ENCODE data around the gene NTSR1.

NTSR1 gene

DNA sequence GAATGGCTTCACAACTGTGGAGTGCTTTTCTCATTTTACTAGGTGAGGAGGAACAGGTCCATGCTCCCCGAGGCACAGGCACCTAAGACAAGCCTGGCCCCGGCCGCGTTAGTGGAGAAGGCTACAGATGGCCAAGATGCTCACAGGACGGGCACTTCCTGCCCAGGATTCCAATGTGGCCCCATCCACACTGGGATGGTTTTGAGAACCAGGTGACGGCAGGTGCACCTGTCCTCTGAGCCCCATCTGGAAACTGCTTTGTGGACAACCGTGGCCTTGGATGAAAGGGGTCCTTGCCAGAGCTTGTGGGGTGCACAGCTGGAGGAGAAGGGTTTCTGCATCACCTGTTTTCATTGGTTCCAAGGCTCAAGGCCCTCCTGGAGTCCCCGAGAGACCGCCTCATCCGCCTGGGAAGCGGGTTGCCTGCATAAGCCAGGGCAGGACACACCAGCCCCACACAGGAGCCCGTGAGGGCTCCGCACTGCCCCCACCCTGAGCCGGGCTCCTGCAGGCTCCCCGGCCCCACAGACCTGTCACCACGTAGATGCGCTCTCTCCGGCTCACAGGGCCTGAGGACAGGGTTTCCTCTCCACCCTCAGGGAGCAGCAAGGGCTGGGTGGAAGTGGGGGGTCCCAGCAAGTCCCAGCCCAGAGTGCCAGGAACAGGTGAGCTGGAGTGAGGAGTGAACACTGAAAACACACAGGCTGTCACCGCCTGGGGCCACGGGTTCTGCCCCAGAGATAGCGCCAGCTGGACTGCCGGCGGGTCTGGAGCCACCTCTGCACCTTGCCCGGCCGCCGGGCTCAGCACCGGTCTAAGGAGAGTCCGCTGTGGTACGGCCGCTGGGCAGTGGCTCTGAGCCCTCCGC is 18.3 kb downstream of the NTSR1 start:
- no peak for DNase-seq

GRCh38 chr20:62727584-62728027 is 19.0 kb downstream of the NTSR1 start:
- no peak for DNase-seq

- no peak for DNase-seq
Measured at GRCh38 chr20:62728028-62728780, 19.6 kb downstream of the NTSR1 start.

DNA sequence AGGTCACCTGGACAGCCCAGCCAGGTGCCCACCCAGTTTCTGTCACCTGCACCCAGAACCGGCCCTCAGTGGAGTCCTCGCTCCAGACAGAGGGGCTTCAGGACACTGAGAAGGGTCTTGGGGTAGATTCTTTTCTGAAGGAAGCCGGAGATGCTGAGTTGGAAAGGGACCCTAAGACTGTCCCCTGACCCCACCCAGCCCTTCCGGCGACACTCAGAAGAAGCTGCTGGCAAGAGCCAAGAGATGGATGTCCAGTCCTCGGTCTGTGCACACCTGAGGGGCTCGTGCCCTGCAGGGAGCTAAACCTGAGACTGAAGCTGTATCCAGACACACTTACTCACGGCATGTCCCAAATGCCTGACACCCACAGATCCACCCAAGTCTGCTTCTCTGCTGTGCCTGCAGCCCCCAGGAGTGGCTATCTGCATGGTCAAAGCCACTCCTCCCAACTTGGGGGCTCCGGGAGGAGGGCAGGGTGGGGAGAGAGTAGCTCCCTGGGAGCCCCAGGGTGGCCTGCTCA is 20.2 kb downstream of the NTSR1 start:
- no peak for DNase-seq

GRCh38 chr20:62730481-62730880 is 21.8 kb downstream of the NTSR1 start:
- DNase-seq, result no peak

GRCh38 chr20:62732031-62732760 is 23.6 kb downstream of the NTSR1 start:
- DNase-seq, result no peak

DNA sequence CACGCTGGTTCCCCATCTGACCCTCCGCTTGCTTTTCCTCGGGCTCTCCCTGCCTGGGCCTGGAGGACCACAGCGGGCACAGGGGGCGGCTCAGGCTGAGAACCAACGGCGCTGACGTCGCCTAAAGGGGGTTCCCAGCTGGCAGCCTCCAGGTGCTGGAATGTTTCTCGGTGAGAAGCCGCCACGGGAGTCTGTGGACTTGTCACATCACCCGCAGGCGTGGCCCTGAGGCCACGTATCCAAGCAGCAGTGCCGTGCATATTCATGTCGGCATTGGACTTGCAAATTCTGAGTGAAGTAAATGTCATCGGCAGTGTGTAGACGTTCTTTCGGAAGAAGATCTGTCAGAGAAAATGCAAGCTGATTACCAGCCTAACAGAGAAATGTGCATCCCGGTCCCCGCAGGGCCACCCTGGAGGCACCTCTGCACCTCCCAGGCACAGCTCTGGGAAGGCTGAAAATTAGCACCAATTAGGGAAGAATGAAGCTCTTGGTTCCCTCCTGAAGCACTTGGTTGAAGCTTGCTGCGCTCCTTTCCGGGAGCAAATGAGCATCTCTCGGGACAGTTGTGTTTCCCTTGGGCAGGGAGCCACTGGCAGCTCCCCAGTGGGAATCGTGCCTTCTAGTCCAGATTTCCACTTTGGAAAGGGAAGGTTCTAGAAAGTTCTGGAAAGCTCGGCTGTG is 24.3 kb downstream of the NTSR1 start:
- no peak for DNase-seq

DNA sequence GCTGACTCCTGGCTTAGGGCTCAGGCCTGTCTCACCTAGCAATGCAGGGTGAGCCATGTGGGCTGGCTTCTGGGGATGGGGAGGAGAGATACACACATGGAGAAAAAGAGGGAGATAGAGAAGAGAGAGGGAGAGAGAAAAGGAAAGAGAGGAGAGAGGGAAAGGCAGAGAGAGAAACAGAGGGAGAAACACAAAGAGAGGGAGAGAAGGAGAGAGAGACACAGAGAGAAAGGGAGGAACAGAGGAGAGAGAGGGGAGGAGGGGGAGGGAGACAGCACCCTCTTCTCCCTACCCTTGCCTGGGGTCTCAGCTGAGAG is 24.8 kb downstream of the NTSR1 start:
- DNase-seq, result no peak

GRCh38 chr20:62733891-62734290 is 25.3 kb downstream of the NTSR1 start:
- no peak for DNase-seq

GRCh38 chr20:62734326-62734725 is 25.7 kb downstream of the NTSR1 start:
- DNase-seq, result no peak

DNA sequence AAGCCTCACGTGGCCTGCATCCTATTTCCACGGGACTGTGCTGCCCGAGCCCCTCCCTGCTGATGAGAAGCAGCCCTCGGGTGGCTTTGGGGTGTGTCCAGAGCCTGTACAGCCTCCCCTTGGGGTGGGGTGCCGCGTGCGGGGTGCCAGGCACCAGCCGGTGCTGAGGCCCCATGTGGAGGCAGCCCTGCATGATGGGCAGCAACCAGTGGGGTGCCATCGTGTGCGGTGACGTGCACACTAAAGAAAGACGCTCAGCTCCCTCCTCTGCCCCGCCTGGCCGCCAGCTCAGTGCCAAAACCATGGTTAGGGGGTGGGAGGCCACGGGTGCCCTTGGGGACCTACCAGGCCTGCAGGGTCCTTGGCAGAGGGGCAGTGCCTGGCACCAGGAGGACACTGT is 26.2 kb downstream of the NTSR1 start:
- DNase-seq, result no peak

DNA sequence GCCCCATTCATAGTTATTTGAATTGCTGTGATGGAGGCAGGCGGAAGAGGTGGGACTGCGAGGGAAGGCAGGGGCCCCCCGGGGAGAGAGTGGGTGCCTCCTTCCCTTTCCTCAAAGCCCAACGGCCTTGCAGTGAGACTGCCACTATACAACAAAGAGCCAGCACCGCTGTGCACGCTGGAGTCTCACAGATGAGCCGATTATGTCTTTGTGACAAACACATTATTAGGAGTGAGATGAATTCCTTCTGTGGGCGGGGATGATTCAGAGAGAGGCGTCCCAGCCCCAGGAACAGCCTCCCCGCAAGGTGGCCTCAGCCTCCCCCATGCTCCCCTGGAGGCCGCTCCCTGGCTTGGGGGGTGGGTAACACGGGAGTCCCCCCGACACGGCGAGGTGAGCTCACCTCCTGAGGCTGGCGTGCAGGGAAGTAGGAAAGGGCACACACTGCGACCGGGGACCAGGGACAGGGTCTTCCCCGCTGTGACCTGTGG is 26.7 kb downstream of the NTSR1 start:
- DNase-seq, result no peak

DNA sequence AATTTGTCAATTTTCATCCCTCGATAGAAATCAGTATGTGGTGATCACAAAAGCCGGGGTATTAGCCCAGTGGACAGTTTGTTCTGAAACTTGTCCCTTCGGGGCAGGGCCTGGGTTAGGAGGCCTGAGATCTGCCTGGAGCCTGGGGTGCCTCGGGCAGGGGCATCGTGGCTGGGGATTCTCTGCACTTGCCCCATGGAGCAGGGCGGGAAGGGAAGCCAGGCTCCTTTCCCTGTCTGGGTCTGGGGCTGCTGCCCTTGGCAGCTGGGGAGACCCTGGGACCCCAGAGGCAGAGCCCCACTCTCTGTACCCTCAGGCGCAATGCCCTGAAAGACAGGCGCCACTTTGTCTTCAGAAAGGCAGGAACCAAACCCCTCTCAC is 27.4 kb downstream of the NTSR1 start:
- no peak for DNase-seq

DNA sequence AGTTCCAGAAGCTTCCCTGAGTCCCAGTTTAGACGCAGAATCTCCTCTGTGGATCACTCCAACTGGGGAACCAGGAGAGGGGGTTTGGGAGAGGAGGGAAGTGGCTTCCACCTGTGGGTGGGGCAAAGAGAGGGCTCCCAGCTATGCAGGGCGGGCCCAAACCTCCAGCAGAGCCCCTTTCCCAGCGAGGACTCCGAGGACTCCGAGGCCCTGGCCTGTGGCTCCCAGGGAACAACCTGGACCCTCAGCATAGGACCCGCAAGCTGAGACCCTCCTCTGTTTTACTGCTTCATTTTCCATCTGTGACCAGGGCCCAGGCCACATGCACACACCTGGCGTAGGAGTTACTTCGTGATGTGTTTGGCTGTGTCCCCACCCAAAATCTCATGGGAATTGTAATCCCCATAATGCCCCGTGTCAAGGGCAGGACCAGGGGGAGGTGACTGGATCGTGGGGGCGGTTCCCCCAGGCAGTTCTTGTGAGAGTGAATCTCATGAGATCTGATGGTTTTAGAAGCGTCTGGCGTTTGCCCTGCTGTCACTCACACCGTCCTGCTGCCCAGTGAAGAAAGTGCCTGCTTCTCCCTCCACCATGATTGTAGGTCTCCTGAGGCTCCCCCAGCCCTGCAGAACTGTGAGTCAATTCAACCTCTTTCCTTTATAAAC is 27.9 kb downstream of the NTSR1 start:
- no peak for DNase-seq

- DNase-seq, result no peak
Measured at GRCh38 chr20:62737271-62737811, 28.7 kb downstream of the NTSR1 start.

DNA sequence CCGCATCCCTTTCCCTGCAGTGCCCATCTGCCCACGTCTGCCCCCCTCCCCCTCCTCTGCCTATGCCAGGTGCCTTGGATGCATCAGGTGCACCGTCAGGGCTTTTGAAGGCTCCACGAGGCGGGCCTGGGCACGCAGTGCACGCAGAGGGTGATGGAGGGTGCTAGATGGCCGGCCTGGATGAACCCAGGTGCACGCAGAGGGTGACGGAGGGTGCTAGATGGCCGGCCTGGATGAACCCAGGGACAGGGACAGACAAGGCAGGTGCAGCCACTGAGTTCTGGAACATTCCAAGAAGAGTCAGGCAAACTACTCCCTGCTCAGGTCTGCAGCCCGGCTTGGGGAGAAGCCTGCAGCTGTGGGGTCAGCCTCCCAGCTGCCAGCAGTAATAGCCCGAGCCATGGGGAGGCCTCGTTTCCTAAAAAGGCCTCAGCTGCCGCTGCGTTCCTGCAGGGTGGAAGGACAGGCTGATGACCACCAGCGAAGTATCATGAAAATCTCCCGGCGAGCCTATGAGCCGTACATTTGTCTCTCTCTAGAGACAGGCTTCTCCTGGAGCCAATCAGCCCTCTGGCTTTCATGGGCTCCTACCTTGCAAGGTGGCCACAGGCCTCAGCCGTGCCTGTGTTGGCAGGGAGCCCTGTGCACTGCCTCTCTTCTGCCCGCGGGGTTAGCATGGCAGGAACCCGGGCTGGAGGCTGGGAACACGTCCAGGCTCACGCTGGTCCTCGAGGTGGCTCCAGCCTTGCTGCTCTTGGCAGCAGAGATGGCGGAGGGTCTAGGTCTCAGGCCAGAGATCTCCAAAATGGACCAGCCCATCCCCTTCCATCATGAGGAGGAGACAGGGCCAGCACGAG is 29.6 kb downstream of the NTSR1 start:
- no peak for DNase-seq

GRCh38 chr20:62739067-62739466 is 30.4 kb downstream of the NTSR1 start:
- no peak for DNase-seq

DNA sequence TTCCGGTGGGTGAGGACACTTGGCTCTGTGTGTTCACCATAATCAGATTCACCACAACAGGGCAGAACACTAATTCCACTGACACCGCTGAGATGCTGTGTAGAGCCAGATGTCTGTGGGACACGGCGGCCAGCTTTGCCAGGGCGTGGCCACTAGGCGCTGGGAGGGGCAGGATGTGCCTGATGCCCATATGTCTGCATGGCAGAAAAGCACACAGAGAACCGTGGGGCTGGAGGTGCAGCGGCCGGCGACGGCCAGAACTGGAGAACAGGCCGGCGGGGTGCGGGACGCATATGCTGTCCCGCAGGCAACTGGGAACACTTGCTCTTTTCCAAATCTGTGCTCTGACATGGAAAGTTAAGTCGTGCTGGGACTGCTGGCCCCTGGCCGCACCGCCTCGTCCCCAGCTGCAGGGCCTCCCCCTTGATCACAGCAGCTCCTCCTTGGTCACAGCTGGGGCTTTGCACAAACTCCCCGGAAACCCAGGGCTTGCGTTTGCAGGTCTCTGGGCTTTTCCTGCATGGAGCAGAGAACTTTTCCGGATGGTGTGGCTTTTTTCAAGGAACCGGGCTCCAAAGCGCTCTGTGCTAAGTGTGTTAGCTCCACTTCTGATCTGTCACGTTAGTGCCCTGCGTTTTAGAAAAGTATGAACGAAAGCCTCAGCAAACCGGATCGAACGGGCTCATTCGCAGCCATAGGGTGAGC is 31.1 kb downstream of the NTSR1 start:
- DNase-seq, result no peak

DNA sequence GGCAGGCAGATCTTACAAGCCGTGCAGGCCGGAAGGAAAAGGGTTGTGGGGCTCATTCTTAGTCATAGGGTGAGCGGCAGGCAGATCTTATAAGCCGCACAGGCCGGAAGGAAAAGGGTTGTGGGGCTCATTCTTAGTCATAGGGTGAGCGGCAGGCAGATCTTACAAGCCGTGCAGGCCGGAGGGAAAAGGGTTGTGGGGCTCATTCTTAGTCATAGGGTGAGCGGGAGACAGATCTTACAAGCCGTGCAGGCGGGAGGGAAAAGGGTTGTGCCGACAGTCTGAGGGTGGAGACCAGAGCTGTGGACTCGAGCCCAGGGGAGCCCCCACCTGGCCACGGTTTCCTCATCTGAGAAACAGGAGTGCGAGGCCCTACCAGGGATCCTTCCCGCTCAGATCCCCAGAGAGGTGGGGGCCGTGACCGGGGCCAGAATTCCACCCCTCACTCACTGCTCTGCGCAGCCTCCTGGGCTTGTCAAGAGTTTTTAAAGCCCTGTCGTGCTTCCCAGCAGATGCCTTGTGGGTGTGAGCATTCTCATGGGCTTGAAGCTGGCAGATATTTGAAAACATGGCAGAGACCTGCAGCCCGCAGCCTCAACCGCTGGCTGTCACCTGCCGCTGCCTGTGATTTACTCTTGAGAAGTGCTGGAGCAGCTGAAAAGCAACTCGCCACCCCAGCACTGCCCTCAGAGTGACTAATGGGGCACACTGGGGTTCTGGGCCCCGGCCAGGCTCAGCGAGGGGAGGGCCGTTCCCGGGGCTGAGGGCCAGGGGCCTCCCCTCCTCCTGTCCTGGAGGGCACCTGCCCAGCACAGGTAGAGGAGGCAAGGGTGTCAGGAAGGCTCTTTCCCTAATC is 31.9 kb downstream of the NTSR1 start:
- DNase-seq, result no peak
